C4-2B (cell line): ENCODE measurements around the gene POGK.

Experiments
- CTCF ChIP-seq: fragments of 450-650 bp; conservative IDR thresholded peaks from 2 replicates; pipeline ENCODE4 v1.5.1; 2017; ENCODE audit warnings: mild to moderate bottlenecking
- ZFX ChIP-seq: fragments of 450-650 bp; IDR thresholded peaks from 2 replicates; pipeline ENCODE4 v1.6.1; 2017

GRCh38 chr1:166905900-166906299, 66.6 kb downstream of the POGK start:
- TF ChIP-seq CTCF (no peak), ZFX (no peak)
